NCI-H1694 (cell line): Measurements from ENCODE around the gene AMIGO2.

Experiments
- DNase-seq: peaks from one replicate; lab custom pipeline; 2025; lab: John Stamatoyannopoulos, UW

AMIGO2 gene

DNA sequence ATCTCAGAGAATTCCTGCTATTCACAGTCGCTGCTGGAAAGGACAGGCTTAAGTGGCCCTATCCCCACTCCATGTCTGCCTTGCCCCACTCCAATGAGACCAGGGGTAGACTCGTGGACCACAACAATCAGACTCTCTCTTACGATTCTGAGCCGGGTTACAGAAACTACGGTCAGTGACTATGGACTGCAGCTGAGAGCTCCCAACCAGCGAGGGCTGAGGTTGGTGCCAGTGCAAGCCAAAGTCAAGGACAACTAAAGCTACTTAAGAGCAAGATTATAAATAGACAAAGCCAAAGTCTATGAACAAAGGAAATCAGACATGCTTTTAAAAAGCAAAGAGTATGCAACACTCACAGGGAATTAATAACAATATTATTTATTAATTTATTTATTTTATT lies 18.3 kb upstream of the AMIGO2 start:
- no peak for DNase-seq

DNA sequence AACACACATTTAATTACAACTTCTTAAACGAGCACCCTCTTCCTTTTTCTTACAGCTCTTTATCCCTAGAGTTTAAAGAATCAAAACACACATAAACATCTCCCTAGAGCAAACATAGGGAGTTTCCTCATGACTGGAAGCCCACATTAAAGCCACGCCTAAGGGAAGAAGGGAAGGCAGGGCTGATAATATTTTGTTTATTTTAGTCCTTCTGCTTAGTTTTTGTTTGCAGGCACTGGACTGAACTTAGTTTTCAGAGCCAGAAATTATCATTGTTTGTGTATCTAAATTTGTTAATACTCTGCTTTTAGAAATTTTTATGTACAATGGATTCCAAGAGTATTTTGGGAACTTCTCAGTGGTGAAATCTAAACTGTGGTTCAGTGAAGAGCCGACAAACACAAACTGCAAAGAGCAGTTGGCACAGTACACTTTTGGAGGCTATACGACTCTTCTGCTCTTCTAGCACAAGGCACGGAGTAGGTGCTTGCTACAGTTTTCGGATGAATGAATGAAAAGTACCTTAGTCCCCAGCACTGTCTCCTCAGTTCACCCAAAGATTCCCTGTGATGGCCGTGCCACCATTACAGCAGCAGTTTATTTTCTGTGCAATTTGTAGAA lies 17.6 kb upstream of the AMIGO2 start:
- no peak for DNase-seq

DNA sequence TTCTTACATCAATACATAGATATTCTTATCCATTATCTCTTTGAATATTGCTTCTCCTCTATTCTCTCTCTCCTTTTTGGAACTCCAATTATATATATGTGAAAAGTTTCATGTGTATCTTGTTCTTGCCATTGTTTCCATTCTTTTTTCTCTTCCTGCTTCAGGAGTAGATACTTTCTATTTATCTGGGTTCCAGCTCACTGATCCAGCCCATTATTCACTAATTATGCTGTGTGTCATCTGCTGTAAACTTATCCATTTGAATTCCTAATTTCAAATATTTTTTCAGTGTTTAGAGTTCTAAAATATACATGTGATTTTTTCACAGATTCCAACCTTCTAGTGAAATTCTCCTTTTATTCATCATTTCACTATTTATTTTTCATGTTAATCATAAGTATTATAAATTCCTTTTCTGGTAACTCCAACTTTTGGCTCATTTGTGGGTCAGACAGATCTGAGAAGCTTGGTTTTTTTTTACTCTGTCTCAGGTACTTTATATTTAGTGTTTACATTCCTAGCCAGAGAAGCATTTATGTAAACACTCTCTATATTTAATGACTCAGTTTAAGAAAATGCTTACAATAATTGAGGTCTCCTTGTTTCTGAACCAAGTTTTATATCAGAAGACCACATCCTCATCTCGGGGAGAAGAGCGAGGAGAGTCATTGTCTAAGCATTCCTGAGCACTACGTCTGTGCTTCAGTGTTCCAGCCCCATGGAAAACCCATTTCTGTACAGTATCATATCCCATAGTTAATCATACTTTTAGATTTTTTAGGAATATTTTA lies 15.9 kb upstream of the AMIGO2 start:
- DNase-seq, result no peak

DNA sequence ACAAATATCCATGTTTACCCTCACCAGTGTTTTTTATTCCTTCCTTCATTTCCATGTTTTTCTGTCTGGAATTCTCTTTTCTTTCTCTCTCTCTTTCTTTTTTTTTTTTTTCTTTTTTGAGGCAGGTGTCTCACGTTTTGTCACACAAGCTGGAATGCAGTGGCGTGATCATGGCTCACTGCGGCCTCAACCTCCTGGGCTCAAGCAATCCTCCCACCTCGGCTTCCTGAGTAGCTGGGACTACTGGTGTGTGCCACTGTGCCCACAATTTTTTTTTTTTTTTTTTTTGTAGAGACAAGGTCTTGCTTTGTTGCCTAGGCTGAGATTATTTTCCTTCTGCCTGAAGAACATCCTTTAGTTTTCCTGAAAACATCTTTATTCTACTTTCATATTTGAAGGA lies 15.0 kb upstream of the AMIGO2 start:
- no peak for DNase-seq

DNA sequence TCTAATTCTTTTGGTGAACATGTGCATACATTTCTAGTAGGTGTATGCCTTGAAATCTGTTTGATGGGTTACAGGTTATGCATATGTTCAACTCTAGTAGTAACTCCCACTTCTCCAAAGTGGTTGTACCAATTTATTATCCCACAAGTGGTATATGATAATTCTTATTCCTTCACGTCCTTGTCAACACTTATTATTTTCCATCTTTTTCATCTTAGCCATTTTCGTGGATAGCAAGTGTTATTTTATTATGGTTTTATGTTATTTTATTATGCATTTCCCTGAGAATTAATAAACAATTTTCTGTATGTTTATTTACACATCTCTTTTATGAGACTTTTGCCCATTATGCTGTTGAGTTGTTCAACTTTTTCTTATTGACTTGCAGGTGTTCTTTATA lies 11.2 kb upstream of the AMIGO2 start:
- no peak for DNase-seq

DNA sequence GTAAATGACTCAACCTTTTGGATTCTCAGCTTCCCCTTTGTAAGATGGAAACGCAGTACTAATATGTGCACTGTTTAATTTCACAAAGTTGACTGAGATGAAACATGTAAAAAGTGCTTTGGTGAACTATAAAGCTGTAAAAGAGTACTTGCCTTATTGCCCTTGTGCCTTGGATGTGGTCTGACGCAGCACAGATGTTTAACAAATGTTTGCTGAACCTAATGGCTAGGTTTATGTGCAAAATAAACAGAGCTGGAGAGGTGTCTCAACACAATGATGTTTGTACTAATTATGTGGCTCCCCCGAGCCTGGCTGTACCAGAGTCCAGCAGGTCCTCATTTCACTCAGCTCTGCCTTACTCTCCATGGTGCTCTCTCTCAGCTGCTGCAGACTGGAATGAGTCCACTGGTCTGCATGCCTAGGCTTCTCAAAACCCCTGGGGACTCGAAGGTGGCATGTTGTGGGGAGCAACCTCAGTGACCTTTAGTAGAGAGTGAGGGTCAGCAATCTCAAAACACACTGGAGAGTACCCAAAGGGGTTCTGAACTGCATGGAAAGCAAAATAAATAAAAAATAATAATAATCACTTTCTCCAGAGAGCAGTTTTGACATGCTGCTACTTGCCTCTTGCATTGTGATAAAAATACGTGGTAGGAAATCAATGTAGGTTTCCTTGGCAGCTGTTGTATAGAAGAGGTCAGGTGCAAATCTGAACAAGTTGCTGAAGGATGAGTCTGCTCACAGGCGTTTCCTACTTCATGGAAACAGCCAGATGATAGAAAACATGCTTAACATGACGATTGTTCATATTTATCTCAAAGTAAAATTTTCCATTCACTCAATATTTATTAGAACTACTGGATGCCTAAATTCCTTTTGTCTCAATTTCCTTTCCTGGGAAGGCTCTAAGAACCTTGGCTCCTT lies 8.5 kb upstream of the AMIGO2 start:
- no peak for DNase-seq

DNA sequence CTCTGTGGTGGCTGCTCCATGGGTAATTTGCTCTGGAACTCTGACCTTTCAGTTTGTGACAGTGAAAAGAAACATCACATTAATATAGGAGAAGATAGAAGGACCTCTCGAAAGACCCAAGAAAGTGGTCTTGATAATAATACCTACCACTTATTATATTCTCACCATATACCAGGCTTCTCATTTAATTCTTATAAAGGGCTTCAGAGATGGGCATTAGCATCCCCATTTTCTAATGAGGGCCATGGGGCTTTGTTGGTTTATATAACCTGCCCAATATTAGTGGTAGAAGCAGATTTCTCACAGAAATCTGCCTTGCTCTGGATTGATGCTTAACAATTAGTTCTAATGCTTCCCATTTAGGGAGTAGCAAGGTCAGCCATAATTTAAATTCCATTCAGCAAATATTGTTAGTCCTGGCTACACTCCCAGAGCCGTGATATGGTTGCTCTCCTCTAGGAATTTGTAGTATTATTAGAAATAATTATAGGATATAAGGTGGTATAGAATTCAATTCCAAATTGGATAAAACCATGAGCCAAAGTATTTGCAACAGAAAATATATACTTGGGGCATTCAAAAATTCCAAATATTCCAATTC lies 7.4 kb upstream of the AMIGO2 start:
- no peak for DNase-seq

DNA sequence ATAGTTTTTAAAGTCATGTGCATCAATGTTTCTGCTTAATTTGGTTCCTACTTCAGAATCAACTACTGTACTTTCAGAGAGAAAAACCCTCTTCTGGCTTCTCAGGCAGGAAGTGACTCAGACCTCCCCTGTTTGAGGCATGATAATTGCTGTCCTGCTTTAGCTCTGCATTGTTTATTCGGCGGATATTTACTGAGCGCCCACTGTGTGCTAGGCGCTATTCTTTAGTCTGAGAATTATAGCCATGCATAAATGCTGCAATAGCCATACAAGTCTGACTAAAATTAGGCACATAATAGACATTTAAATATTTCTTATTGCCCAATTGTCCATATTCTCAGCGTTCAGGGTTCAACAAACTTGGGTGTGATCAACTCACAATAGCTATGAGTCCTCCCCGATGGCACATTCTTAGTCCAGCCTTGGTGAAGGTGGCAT lies 6.1 kb upstream of the AMIGO2 start:
- no peak for DNase-seq

DNA sequence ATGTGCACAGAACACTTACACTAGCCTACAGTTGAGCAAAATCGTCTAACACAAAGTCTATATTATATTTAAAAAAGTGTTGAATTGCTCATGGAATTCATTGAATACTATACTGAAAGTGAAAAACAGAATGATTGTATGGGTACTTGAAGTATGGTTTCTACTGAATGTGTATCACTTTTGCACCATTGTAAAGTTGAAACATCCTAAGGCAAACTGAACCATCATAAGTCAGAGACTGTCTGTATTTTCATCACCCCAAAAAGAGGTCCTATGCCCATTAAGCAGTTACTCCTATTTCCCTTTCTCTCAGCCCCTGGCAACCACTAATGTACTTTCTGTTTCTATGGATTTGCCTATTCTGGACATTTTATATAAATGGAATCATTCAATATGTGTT lies 4.4 kb upstream of the AMIGO2 start:
- no peak for DNase-seq

DNA sequence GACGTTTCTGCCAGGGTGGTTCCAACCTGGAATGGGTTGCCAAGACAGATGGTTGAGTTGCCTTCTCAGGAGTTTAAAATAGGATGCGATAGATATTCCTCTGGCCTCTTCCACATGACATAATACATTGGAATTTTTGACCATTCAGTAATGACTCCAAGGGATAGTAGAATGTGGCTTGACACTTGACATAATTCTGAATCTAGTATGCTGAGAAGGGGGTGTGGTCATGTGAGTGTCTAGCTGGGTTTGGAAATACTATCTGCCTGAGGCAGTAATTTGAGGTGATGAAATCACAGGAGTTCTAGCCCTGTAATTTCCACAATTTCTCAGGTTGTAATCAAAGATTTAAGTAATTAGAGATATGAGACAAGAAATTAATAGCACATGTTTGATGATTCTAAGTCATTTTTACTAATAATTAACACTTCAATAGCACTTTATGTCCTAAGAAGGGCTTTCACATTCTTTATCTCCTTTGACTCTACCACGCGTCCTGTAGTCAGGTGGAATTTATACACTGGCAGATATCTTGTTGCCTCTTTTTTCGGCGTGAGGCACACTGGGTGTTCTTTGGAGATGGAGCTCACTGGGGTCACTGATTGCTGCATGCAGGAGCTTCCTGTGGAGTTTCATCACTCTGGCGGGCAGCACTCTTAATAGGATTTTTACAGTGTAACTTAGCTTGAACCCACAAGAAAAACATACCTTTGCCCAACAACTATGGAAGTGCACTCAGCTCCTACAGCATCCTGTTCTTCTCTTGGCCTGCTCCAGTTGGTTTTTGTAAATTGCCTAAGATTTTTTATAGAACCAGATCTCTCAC lies 3.2 kb upstream of the AMIGO2 start:
- DNase-seq, result no peak

DNA sequence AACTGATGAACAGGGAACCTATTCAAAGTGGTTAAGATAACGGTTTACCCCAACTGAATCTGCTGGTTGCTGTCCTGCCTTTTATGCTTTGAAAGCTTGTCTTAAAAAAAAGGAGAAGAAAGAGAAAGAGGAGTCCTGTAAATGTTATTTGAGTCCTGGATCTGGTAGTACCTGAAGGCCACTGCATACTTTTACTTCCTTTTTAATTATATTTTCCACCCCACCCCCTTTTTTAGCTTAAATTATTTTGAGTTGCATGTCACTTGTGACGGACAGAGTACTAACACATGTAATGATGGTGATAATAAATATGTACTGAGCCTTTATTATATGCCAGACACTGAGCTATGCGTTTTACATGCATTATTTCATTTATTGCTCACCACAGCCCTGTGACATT lies 2.5 kb upstream of the AMIGO2 start:
- DNase-seq, result no peak

DNA sequence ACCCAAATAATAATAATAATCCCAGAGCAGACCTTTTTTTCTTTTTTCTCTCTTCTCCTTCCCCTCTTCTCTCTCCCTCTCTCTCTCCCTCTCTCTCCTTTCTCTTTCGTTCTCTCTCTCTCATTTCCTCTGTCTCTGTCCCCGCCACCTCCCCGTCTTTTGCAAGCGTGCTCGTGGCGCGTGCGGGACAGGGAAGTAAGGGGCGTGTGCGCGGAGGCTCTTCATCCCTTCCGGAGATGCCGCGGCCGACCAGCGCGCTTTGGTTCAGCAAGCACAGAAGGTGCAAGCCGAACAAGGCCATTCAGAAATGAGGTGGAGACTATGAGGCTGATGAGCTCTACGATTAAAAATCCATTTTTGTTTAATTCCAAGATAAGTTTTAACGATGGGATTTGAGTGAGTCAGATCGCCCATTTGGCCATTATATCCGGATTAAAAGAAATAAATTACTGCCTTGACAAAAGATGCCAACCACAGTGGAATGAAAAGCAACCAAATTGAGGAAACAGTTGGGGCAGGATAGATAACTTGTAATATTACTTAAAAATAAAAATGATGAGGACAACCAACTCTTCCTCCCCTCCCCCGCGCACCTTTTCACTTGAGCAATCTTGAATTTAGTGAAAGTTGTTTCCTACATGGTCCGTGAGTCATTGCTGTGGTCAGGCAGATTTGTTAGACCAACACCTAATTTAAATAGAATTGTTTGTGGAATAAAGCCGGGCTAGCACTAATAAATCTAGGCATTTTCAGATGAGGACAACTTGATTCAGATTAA lies 1.2 kb upstream of the AMIGO2 start:
- no peak for DNase-seq

DNA sequence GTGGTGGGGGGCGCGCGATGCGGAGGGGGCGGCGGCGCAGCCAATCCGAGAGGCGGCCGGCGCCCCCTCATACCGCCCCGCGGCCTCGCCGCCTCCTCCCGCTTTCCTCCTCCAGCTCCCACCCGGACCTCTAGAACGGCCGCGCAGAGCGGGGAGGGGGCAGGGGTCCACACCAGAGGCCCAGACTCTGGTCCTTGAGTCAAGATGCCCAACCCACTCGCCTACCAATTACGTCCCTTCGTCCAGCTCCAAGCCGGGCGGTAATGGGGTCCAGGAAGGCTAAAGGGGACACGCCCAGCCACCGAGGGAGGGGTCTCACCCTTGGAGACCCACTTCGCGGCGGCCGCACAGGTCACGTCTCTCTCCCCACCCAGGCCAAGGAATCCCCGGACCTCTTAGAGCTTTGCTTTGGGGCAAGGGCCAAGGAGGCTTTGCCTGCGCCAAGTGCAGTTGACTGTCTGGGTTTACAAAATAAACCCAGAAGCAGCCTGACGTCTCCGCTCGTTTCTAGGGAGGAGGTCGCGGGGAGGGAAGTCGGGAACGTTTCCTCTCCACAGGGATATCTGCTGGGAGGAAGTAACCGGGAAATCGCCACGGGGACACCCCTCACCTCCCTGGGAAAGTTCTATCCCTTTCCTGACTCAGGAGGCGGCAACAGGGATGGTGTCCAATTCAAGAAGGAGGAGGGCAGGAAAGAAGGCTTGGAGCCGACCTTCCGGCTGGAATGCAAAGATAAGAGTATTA lies 394 bp upstream of the AMIGO2 start:
- DNase-seq, result no peak

DNA sequence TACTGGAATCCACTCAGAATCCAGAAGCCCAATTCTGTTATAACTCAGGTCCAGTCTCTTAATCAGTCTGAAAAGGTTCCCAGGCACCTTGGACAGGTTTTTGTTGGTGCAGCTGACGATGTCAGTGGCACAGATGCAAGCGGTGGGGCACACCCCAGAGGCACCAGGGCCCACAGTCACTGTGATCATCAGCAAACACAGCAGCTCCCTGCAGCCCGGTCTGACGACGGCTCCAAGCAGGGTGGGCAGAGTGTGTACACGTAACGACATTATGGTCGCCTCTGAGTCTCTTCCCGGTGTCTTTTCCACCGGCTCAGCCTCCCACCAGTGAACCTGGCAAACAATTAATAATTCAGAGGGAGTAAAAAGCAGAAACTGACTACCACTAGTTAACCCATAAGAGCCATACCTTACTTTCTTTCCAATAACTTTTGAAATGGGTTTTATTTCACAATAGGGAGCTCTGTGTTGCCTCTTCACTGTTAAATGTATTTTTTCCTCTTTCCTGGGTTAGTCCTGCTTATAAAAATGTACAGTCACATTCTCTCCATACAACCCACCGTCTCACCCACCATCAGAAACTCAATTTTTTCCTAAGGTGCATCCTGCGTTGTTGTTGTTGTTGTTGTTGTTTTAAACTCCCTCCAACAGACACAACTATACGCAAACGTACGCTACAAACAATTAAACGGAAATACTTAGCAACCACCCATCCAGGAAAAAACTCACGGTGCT lies 859 bp downstream of the AMIGO2 start:
- no peak for DNase-seq

DNA sequence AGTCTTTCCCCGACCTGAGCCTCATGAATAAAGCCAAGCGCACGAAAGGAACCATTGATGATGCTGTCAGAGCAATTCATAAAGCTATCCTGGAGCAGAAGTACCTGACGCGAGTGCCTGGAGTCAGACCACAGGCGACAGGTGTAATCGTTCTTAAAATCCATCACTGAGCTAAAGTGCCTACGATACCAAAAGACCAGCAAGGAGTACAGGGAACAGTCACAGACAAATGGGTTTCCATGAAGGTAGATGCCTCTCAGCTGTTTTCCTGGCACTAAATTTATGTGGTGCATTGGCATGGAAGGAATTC lies 1.7 kb downstream of the AMIGO2 start:
- no peak for DNase-seq

DNA sequence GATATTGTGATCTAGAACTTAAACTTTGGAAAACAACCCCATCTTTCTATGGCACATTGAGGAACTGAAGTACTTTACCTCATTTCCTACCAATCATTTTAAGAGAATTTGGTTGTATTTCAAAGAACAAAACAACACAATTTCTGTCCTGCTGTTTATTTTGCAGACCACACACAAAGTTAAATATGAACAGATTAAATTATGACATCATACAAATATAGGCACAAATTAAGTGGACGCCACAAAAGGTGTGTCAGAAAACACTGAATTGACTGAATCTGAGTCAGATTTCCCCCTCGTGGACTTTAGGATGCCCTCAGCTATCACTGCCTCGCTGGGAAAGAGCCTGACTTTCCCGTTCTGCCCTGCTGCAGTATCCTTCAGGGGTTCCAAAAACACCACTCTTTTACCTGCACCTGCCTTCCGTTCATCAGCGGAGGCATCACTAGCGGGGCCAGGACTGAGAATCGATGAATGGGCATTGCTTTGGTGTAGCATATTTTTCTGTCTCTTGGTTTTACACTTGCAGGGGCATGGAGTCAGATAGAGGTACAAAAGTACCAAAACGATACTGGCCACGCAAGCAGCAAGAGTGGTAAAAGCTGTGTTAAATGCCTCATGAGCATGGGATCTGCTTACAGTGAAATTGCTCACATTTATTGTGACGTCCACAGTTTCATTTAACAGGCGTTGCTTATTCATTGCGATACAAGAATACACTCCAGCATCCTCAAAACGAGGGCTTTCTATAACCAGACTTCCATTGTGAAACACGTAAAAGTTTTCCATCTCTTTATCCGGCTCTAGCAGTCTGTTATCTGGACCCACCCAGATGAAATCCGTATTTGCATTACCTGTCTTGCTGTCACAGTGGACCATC lies 2.3 kb downstream of the AMIGO2 start:
- no peak for DNase-seq

DNA sequence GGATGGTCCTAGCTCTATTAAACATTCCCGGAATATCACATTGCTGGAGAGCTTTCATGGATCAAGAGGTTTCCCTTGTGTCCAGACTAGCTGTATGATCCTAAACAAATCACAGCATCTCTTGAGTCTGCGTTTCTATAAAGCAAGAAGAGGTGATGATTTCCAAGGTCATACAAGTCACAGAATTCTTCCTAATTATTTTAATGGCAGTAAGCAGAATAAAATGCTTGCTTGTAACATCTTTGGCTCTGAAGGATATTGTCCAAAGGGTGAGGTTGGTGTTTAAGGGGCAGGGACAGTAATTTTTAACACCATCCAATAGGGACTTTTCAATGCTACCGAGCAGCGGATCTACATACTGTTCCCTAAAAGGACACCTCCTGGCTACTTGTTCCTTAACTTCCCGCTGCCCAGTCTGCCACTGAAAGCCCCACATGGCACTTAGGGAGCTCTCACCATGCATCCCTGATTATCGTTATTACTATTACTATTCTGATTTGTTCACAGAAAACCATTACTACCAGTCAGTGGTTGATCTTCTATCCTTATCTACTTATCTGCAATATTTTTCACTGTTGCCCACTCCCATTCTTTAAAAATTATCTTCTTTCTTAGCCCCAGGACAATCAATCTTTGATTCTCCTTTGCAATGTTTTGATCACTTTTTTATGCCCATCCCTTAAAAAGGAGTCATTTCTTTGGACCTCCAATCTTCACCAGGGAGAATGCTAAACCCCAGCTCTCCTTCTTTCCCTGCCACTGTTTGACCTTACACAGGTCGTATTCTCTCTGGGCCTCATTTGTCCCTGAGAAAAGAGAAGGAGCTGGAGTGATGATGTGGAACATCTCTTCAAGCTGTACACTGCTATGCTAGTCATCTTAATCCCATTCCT lies 4.3 kb downstream of the AMIGO2 start:
- no peak for DNase-seq
